WTC11 (cell line): ENCODE results near the gene VWF.

ENCODE experiments used
- CREM ChIP-seq: sonication (generic); formaldehyde crosslinking; IDR thresholded peaks from 2 replicates; pipeline ENCODE4 v1.8.1; 2022; ENCODE audit warnings: mild to moderate bottlenecking, missing genetic modification reagents, moderate library complexity
- NR3C1 ChIP-seq: sonication (generic); formaldehyde crosslinking; conservative IDR thresholded peaks from 2 replicates; pipeline ENCODE4 v1.8.1; 2023; ENCODE audit warnings: low read depth, mild to moderate bottlenecking, missing genetic modification reagents
- TF ChIP-seq, protein P1 (sequence below): fragments of 200-600 bp; IDR thresholded peaks from 2 replicates; pipeline ENCODE4 v1.8.0; 2022; ENCODE audit warnings: antibody characterized with exemption
- TF ChIP-seq, protein P2 (sequence below): sonication (generic); formaldehyde crosslinking; IDR thresholded peaks from 2 replicates; pipeline ENCODE4 v1.8.0; 2022; ENCODE audit warnings: mild to moderate bottlenecking, missing genetic modification reagents

GRCh38 chr12:6076346-6076745, 48.1 kb downstream of the VWF start:
- TF ChIP-seq, protein P1, sequence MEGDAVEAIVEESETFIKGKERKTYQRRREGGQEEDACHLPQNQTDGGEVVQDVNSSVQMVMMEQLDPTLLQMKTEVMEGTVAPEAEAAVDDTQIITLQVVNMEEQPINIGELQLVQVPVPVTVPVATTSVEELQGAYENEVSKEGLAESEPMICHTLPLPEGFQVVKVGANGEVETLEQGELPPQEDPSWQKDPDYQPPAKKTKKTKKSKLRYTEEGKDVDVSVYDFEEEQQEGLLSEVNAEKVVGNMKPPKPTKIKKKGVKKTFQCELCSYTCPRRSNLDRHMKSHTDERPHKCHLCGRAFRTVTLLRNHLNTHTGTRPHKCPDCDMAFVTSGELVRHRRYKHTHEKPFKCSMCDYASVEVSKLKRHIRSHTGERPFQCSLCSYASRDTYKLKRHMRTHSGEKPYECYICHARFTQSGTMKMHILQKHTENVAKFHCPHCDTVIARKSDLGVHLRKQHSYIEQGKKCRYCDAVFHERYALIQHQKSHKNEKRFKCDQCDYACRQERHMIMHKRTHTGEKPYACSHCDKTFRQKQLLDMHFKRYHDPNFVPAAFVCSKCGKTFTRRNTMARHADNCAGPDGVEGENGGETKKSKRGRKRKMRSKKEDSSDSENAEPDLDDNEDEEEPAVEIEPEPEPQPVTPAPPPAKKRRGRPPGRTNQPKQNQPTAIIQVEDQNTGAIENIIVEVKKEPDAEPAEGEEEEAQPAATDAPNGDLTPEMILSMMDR, result no peak
- TF ChIP-seq NR3C1, result no peak
- TF ChIP-seq, protein P2, sequence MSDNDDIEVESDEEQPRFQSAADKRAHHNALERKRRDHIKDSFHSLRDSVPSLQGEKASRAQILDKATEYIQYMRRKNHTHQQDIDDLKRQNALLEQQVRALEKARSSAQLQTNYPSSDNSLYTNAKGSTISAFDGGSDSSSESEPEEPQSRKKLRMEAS (CRISPR knock-in tag), result no peak
- no peak for TF ChIP-seq CREM (CRISPR knock-in tag)
